ENCODE measurements around the gene HS3ST6.

The HS3ST6 gene

GRCh38 chr16:1919327-1919998 lies 1.2 kb upstream of the HS3ST6 start:
- DNase-seq (ENCODE audit: extremely low read depth, low read depth) = no peak

GRCh38 chr16:1917665-1918350 lies 407 bp downstream of the HS3ST6 start:
- no peak for DNase-seq (ENCODE audit: extremely low read depth, low read depth)
- no peak for TF ChIP-seq CTCF (IDR thresholded peaks at IDR 0.05; ENCODE audit: low read depth, low read length)

More at GRCh38 chr16:1919327-1919998, 1.2 kb upstream of the HS3ST6 start:
- no peak for TF ChIP-seq CTCF (IDR thresholded peaks at IDR 0.05; ENCODE audit: low read depth, low read length)

GRCh38 chr16:1917056-1917664 lies 1.1 kb downstream of the HS3ST6 start:
- DNase-seq (ENCODE audit: extremely low read depth, low read depth) = no peak
- TF ChIP-seq CTCF (IDR thresholded peaks at IDR 0.05; ENCODE audit: low read depth, low read length) = no peak

- no peak for TF ChIP-seq CTCF (IDR thresholded peaks at IDR 0.05; ENCODE audit: low read depth, low read length)
- no peak for DNase-seq (ENCODE audit: extremely low read depth, low read depth)
Measured at GRCh38 chr16:1916640-1916990, 1.6 kb downstream of the HS3ST6 start.

- no peak for TF ChIP-seq CTCF (IDR thresholded peaks at IDR 0.05; ENCODE audit: low read depth, low read length)
- no peak for DNase-seq (ENCODE audit: extremely low read depth, low read depth)
Measured at GRCh38 chr16:1915732-1916639, 2.2 kb downstream of the HS3ST6 start.

- DNase-seq (ENCODE audit: extremely low read depth, low read depth) = no peak
Measured at GRCh38 chr16:1914988-1915387, 3.2 kb downstream of the HS3ST6 start.

More at GRCh38 chr16:1914988-1915387, 3.2 kb downstream of the HS3ST6 start:
- TF ChIP-seq CTCF (IDR thresholded peaks at IDR 0.05; ENCODE audit: low read depth, low read length) = no peak
